ENCODE measurements around the gene SULT1E1. TPM values are rescaled to one million over a fixed set of nuclear protein-coding genes. Genes with fewer than 3 reads are reported as not detected.

SULT1E1 gene
- total RNA-seq, 2 donors from 2014 or later: 0.41 TPM; not detected in 1

DNA sequence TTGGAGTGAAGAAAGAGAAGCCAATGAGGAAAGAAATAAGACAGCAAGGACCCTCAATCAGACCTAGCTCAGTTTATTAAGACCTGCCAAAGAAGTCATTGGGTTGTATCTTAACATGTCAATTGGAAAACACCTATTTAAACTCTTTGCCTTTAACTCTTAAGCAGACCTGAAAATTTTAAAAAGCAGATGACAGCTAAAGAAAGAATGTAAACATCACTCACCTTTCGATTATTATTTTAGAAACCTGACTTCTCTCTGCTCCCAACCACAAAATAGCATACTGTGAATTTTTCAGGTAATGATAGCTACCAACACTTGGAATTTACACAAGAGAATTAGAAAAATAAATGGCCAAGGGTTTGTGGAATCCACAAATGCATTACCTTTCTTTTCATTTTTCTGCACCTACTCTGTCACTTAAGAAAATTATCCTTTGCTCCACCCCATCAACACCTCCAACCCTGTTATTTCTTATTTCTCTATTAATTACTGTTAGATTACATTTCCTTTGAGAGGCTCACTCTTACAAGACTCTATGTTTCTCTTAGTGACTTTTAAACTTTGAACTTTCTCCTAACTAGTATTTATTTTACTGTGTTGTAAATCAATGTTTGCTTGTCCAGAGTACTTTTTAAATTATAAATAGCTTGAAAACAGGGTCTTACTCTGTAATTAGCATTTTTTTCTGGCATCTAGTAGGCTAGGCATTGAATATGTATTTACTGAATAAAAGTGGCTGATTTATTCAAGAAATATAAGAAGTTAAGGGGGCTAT, 765 bp upstream of the SULT1E1 start:
- TF ChIP-seq POLR2AphosphoS5 (IDR thresholded peaks at IDR 0.05) (no peak), POLR2A (IDR thresholded peaks at IDR 0.05) (no peak)
- TF ChIP-seq, protein P1, sequence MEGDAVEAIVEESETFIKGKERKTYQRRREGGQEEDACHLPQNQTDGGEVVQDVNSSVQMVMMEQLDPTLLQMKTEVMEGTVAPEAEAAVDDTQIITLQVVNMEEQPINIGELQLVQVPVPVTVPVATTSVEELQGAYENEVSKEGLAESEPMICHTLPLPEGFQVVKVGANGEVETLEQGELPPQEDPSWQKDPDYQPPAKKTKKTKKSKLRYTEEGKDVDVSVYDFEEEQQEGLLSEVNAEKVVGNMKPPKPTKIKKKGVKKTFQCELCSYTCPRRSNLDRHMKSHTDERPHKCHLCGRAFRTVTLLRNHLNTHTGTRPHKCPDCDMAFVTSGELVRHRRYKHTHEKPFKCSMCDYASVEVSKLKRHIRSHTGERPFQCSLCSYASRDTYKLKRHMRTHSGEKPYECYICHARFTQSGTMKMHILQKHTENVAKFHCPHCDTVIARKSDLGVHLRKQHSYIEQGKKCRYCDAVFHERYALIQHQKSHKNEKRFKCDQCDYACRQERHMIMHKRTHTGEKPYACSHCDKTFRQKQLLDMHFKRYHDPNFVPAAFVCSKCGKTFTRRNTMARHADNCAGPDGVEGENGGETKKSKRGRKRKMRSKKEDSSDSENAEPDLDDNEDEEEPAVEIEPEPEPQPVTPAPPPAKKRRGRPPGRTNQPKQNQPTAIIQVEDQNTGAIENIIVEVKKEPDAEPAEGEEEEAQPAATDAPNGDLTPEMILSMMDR (IDR thresholded peaks at IDR 0.05): no peak
- H3K27me3 ChIP-seq (replicated peaks; ENCODE audit: insufficient read depth): no peaks in the 10 kb centered on the region
- no peaks in the 10 kb centered on the region for H3K9me3 ChIP-seq
- no peak overlapping the region for H3K4me3 ChIP-seq
- no peak for DNase-seq (ENCODE audit: low spot score)
- no peaks in the 10 kb centered on the region for H3K36me3 ChIP-seq
- no peak overlapping the region for H3K27ac ChIP-seq
- WGBS: 67% methylated on average over 1 of the region's 1 CpG
- no peaks in the 10 kb centered on the region for H3K4me1 ChIP-seq (replicated peaks)
- intact Hi-C loops (cut with DNase I): no loop called here

DNA sequence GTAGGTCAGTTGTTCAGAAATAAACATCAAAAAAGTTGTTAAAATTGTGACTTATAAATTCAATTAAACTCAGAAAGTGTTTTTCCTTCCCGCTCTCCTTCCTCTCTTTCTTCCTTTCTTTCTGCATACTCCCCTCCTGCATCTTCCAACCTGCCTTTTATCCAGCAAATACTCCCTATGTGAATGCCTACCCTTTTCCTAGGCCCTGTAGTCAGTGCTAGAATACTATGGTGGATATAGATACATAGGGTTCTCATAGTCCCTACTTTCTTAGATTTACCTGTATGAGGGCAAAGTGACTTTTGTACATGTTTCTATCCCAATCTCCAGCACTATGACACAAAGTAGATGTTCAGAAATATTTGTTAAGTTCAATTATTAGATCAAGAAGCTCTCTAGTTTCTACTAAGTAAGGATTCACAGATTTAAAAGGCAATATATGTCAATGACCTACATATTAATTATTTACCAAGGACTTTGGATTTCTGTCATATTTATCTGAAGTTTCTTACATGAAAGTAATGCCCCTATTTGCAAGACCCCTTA, 732 bp downstream of the SULT1E1 start:
- intact Hi-C loops (cut with DNase I): no loop called here
- H3K4me1 ChIP-seq (replicated peaks): no peaks in the 10 kb centered on the region
- H3K9me3 ChIP-seq: no peaks in the 10 kb centered on the region
- no peaks in the 10 kb centered on the region for H3K36me3 ChIP-seq
- no peak overlapping the region for H3K27ac ChIP-seq
- no peak overlapping the region for H3K4me3 ChIP-seq
- 89% methylated on average over 1 of the region's 1 CpG for WGBS
- H3K27me3 ChIP-seq (replicated peaks; ENCODE audit: insufficient read depth): no peaks in the 10 kb centered on the region
- TF ChIP-seq, protein P1 (IDR thresholded peaks at IDR 0.05): no peak
- TF ChIP-seq POLR2AphosphoS5 (IDR thresholded peaks at IDR 0.05) (no peak), POLR2A (IDR thresholded peaks at IDR 0.05) (no peak)
- no peak for DNase-seq (ENCODE audit: low spot score)

DNA sequence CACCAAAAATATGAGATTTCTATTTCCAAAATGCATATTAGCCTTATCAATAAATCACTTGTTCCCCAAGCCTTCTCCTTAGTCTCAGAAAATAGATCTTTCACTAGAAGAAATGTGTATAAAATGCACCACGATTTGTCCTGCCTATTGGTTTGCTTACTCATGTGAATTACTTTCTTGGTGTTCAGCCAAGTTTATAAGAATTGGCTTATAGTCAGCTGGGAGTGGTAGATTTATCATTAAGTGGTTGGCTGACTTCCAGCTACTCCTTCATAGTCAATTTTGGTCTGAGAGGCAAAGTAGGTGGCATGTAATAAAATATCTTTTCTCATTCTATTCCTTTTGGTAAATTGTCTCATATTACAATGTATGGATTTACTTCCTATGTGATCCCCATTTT, 1.3 kb downstream of the SULT1E1 start:
- Histone ChIP-seq H3K4me3 (no peak overlapping the region), H3K9me3 (no peaks in the 10 kb centered on the region), H3K27me3 (replicated peaks; ENCODE audit: insufficient read depth) (no peaks in the 10 kb centered on the region), H3K36me3 (no peaks in the 10 kb centered on the region), H3K27ac (no peak overlapping the region), H3K4me1 (replicated peaks) (no peaks in the 10 kb centered on the region)
- no peak for DNase-seq (ENCODE audit: low spot score)
- TF ChIP-seq POLR2A (IDR thresholded peaks at IDR 0.05): no peak
- TF ChIP-seq, protein P1 (IDR thresholded peaks at IDR 0.05): no peak
- TF ChIP-seq POLR2AphosphoS5 (IDR thresholded peaks at IDR 0.05): no peak
- 9% methylated on average over 1 of the region's 1 CpG for WGBS
- intact Hi-C loops (cut with DNase I): no loop called here

DNA sequence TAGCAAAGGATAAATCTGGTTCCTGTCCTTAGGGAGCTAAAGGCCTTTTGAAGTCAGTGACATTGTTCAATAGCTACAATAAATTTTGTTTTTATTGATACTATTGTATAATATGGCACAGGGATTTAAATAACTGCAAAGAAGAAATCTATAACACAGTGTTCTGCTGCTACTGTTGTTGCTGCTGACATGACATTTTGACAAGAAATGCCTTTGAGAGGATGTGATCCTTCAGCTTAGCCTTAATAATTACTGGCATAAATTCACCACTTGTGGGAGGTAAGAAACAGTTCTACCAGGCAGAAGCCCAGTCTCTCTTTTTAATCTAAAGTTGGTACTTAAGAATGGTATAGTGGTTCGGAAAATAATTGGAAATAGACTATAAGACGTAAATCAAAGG, 4.1 kb downstream of the SULT1E1 start:
- H3K4me1 ChIP-seq (replicated peaks): no peaks in the 10 kb centered on the region
- intact Hi-C loops (cut with DNase I): no loop called here
- H3K27ac ChIP-seq: no peak overlapping the region
- no peaks in the 10 kb centered on the region for H3K36me3 ChIP-seq
- no peaks in the 10 kb centered on the region for H3K9me3 ChIP-seq
- 94% methylated on average over 2 of the region's 2 CpGs for WGBS
- TF ChIP-seq, protein P1 (IDR thresholded peaks at IDR 0.05): no peak
- no peak for TF ChIP-seq POLR2A (IDR thresholded peaks at IDR 0.05)
- no peak for TF ChIP-seq POLR2AphosphoS5 (IDR thresholded peaks at IDR 0.05)
- no peaks in the 10 kb centered on the region for H3K27me3 ChIP-seq (replicated peaks; ENCODE audit: insufficient read depth)
- no peak overlapping the region for H3K4me3 ChIP-seq
- no peak for DNase-seq (ENCODE audit: low spot score)

DNA sequence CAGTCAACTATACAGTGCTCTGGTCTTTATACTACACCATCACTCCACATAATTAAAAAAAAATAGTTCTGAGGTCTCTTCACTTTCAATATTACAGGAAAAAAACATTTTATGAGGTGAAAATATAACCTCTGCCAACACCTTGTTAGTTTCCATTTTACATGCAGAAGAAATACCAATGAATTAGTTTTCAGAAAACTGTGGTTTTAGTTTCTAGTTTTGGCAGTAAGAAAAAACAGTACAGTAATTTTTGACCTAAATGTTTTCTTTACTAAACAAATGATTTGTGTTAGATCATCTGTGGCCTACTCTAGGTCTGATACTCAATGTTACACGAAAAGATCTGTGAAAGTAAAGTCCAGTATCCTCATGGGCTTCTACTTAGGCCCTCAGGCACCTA, 10.0 kb downstream of the SULT1E1 start:
- H3K36me3 ChIP-seq: no peaks in the 10 kb centered on the region
- no peak overlapping the region for H3K4me3 ChIP-seq
- WGBS: 78% methylated on average over 1 of the region's 1 CpG
- no peak overlapping the region for H3K27ac ChIP-seq
- intact Hi-C loops (cut with DNase I): no loop called here
- H3K9me3 ChIP-seq: no peaks in the 10 kb centered on the region
- no peaks in the 10 kb centered on the region for H3K27me3 ChIP-seq (replicated peaks; ENCODE audit: insufficient read depth)
- no peak for DNase-seq (ENCODE audit: low spot score)
- no peaks in the 10 kb centered on the region for H3K4me1 ChIP-seq (replicated peaks)
- TF ChIP-seq POLR2A (IDR thresholded peaks at IDR 0.05) (no peak), POLR2AphosphoS5 (IDR thresholded peaks at IDR 0.05) (no peak)
- TF ChIP-seq, protein P1 (IDR thresholded peaks at IDR 0.05): no peak
